ENCODE results near the gene MED29.

Gene MED29

GRCh38 chr19:39380521-39381502 lies 10.4 kb upstream of the MED29 start:
- H3K27ac Mint-ChIP-seq = peak overlapping the region; percentile 57
- peaks cover 94% of the 10 kb centered on the region for H3K36me3 Mint-ChIP-seq (ENCODE audit: low read depth)
- H3K9me3 Mint-ChIP-seq = no peaks in the 10 kb centered on the region
- no peak for DNase-seq
- H3K4me3 Mint-ChIP-seq = no peak overlapping the region
- H3K4me1 Mint-ChIP-seq (ENCODE audit: low read depth) = no peaks in the 10 kb centered on the region
- no peaks in the 10 kb centered on the region for H3K27me3 Mint-ChIP-seq

- H3K4me3 Mint-ChIP-seq = no peak overlapping the region
- no peaks in the 10 kb centered on the region for H3K9me3 Mint-ChIP-seq
- H3K4me1 Mint-ChIP-seq (ENCODE audit: low read depth) = no peaks in the 10 kb centered on the region
- peaks cover 94% of the 10 kb centered on the region for H3K36me3 Mint-ChIP-seq (ENCODE audit: low read depth)
- no peaks in the 10 kb centered on the region for H3K27me3 Mint-ChIP-seq
- H3K27ac Mint-ChIP-seq = peak overlapping the region; percentile 83
- no peak for DNase-seq
These were observed 9.1 kb upstream of the MED29 start for GRCh38 chr19:39381910-39382611.

- H3K27ac Mint-ChIP-seq = peak overlapping the region; percentile 52
- H3K36me3 Mint-ChIP-seq (ENCODE audit: low read depth) = peaks cover 94% of the 10 kb centered on the region
- H3K9me3 Mint-ChIP-seq = no peaks in the 10 kb centered on the region
- H3K27me3 Mint-ChIP-seq = no peaks in the 10 kb centered on the region
- H3K4me1 Mint-ChIP-seq (ENCODE audit: low read depth) = peaks cover 2% of the 10 kb centered on the region
- H3K4me3 Mint-ChIP-seq = no peak overlapping the region
- DNase-seq = no peak
These were observed 8.0 kb upstream of the MED29 start for GRCh38 chr19:39382991-39383828.

GRCh38 chr19:39384839-39385568 lies 6.2 kb upstream of the MED29 start:
- H3K27ac Mint-ChIP-seq = peak overlapping the region; percentile 82
- no peak for DNase-seq
- H3K4me3 Mint-ChIP-seq = no peak overlapping the region
- H3K36me3 Mint-ChIP-seq (ENCODE audit: low read depth) = peaks cover 92% of the 10 kb centered on the region
- no peaks in the 10 kb centered on the region for H3K27me3 Mint-ChIP-seq
- H3K9me3 Mint-ChIP-seq = no peaks in the 10 kb centered on the region
- H3K4me1 Mint-ChIP-seq (ENCODE audit: low read depth) = peaks cover 16% of the 10 kb centered on the region

- no peaks in the 10 kb centered on the region for H3K27me3 Mint-ChIP-seq
- peaks cover 21% of the 10 kb centered on the region for H3K4me1 Mint-ChIP-seq (ENCODE audit: low read depth)
- no peak for DNase-seq
- peak overlapping the region; percentile 82 for H3K27ac Mint-ChIP-seq
- H3K36me3 Mint-ChIP-seq (ENCODE audit: low read depth) = peaks cover 95% of the 10 kb centered on the region
- no peaks in the 10 kb centered on the region for H3K9me3 Mint-ChIP-seq
- no peak overlapping the region for H3K4me3 Mint-ChIP-seq
These were observed 5.4 kb upstream of the MED29 start for GRCh38 chr19:39385629-39386411.

- Mint-ChIP-seq H3K4me3 (no peak overlapping the region), H3K36me3 (ENCODE audit: low read depth) (peaks cover 94% of the 10 kb centered on the region), H3K27me3 (no peaks in the 10 kb centered on the region), H3K9me3 (no peaks in the 10 kb centered on the region), H3K4me1 (ENCODE audit: low read depth) (peaks cover 26% of the 10 kb centered on the region), H3K27ac (peak overlapping the region; percentile 82)
- no peak for DNase-seq
These were observed 4.6 kb upstream of the MED29 start for GRCh38 chr19:39386557-39386956.

GRCh38 chr19:39388657-39389056 lies 2.5 kb upstream of the MED29 start:
- H3K9me3 Mint-ChIP-seq = no peaks in the 10 kb centered on the region
- H3K4me1 Mint-ChIP-seq (ENCODE audit: low read depth) = peaks cover 40% of the 10 kb centered on the region
- no peak overlapping the region for H3K4me3 Mint-ChIP-seq
- peak overlapping the region; percentile 100 for H3K27ac Mint-ChIP-seq
- H3K27me3 Mint-ChIP-seq = no peaks in the 10 kb centered on the region
- DNase-seq = no peak
- H3K36me3 Mint-ChIP-seq (ENCODE audit: low read depth) = peaks cover 87% of the 10 kb centered on the region

GRCh38 chr19:39389631-39390414 lies 1.4 kb upstream of the MED29 start:
- peaks cover 88% of the 10 kb centered on the region for H3K36me3 Mint-ChIP-seq (ENCODE audit: low read depth)
- H3K4me1 Mint-ChIP-seq (ENCODE audit: low read depth) = peaks cover 44% of the 10 kb centered on the region
- no peaks in the 10 kb centered on the region for H3K9me3 Mint-ChIP-seq
- no peaks in the 10 kb centered on the region for H3K27me3 Mint-ChIP-seq
- no peak for DNase-seq
- H3K27ac Mint-ChIP-seq = peak overlapping the region; percentile 100
- H3K4me3 Mint-ChIP-seq = peak overlapping the region; percentile 92

GRCh38 chr19:39390451-39390750 lies 777 bp upstream of the MED29 start:
- peaks cover 88% of the 10 kb centered on the region for H3K36me3 Mint-ChIP-seq (ENCODE audit: low read depth)

GRCh38 chr19:39397360-39398296 lies 6.5 kb downstream of the MED29 start:
- Mint-ChIP-seq H3K4me1 (ENCODE audit: low read depth) (peaks cover 72% of the 10 kb centered on the region), H3K27me3 (no peaks in the 10 kb centered on the region), H3K4me3 (peak overlapping the region; percentile 47), H3K9me3 (no peaks in the 10 kb centered on the region), H3K36me3 (ENCODE audit: low read depth) (peaks cover 41% of the 10 kb centered on the region), H3K27ac (peak overlapping the region; percentile 98)
- peak; percentile 96 for DNase-seq

More at GRCh38 chr19:39390451-39390750, 777 bp upstream of the MED29 start:
- Mint-ChIP-seq H3K4me3 (peak overlapping the region; percentile 92), H3K4me1 (ENCODE audit: low read depth) (peaks cover 49% of the 10 kb centered on the region), H3K9me3 (no peaks in the 10 kb centered on the region), H3K27ac (peak overlapping the region; percentile 100), H3K27me3 (no peaks in the 10 kb centered on the region)
- no peak for DNase-seq

GRCh38 chr19:39398297-39398864 lies 7.2 kb downstream of the MED29 start:
- peak; percentile 70 for DNase-seq
- H3K27ac Mint-ChIP-seq = peak overlapping the region; percentile 98
- H3K27me3 Mint-ChIP-seq = no peaks in the 10 kb centered on the region
- peak overlapping the region; percentile 47 for H3K4me3 Mint-ChIP-seq
- H3K4me1 Mint-ChIP-seq (ENCODE audit: low read depth) = peaks cover 70% of the 10 kb centered on the region
- H3K9me3 Mint-ChIP-seq = no peaks in the 10 kb centered on the region
- H3K36me3 Mint-ChIP-seq (ENCODE audit: low read depth) = peaks cover 36% of the 10 kb centered on the region

GRCh38 chr19:39399668-39400050 lies 8.5 kb downstream of the MED29 start:
- Mint-ChIP-seq H3K4me1 (ENCODE audit: low read depth) (peaks cover 74% of the 10 kb centered on the region), H3K27me3 (no peaks in the 10 kb centered on the region), H3K4me3 (peak overlapping the region; percentile 3), H3K36me3 (ENCODE audit: low read depth) (peaks cover 26% of the 10 kb centered on the region), H3K9me3 (no peaks in the 10 kb centered on the region), H3K27ac (peak overlapping the region; percentile 98)
- DNase-seq = no peak

Measured in activated T-cell treated with anti-CD3 and anti-CD28 coated beads, Interleukin-2, amount 50 U/mL, for 24 hours (primary cell).